ENCODE results near the gene C4orf54. TPM values are rescaled to one million over a fixed set of nuclear protein-coding genes. Genes with fewer than 3 reads are reported as not detected.

Gene C4orf54
- total RNA-seq, 4 donors from 2014 or later = under 0.01 to 3.6 (median 0.60) TPM

DNA sequence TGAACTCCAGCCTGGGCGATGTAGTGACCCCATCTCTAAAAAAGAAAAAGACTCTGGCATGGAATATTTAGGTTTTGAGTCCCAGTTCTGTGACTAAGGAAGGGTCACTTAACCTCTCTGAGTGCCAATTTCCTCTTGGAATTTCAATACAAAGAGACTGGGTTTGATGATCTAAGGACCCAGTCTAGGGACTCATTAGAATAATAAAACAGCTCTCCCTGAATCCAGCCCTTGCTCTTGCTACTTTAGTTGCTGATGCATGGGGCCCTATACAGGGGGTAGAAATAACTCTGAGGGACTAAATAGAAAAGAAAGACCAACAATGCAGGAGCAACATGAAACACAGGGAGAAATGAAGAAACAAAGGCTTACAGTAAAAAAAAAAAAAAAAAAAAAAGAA lies 12.6 kb downstream of the C4orf54 start:
- no peak overlapping the region for H3K27ac ChIP-seq

DNA sequence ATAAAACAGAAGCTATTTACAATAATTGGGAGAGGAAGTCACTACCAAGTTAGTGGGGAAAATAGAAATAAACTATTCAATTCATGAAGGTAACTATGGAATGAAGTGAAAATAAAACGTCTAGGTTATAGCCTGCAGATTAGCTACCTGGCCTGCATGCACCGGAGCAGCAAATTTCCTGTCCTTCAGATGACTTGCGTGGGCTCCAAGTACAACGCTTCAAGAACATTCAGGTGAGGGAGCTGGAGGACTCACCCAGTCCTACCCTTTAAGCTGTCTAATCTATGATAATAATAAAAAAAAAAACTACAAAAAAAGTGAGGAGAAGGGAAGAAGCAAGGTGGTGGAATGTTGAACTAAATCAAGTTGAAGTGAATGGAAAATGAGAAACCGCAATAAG lies 13.2 kb downstream of the C4orf54 start:
- no peak for ATAC-seq
- Histone ChIP-seq H3K4me1 (peaks cover 0 to 41% (median 5%) of the 10 kb centered on the region in 3 donors), H3K9me3 (no peaks in the 10 kb centered on the region), H3K27me3 (no peaks in the 10 kb centered on the region), H3K27ac (no peak overlapping the region), H3K36me3 (no peaks in the 10 kb centered on the region), H3K4me3 (no peak overlapping the region)
- TF ChIP-seq, protein P1, sequence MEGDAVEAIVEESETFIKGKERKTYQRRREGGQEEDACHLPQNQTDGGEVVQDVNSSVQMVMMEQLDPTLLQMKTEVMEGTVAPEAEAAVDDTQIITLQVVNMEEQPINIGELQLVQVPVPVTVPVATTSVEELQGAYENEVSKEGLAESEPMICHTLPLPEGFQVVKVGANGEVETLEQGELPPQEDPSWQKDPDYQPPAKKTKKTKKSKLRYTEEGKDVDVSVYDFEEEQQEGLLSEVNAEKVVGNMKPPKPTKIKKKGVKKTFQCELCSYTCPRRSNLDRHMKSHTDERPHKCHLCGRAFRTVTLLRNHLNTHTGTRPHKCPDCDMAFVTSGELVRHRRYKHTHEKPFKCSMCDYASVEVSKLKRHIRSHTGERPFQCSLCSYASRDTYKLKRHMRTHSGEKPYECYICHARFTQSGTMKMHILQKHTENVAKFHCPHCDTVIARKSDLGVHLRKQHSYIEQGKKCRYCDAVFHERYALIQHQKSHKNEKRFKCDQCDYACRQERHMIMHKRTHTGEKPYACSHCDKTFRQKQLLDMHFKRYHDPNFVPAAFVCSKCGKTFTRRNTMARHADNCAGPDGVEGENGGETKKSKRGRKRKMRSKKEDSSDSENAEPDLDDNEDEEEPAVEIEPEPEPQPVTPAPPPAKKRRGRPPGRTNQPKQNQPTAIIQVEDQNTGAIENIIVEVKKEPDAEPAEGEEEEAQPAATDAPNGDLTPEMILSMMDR (IDR thresholded peaks at IDR 0.05) = no peak
- TF ChIP-seq POLR2A (IDR thresholded peaks at IDR 0.05) = no peak
- TF ChIP-seq POLR2AphosphoS5 (IDR thresholded peaks at IDR 0.05) = no peak
- TF ChIP-seq EP300 (IDR thresholded peaks at IDR 0.05) = no peak
- WGBS, 2 donors (ENCODE audit: low coverage in 1 of 2) = 57% methylated on average over 4 of the region's 5 CpGs; no CpG with 5 or more reads in 1 of the 2 donors

More for the DNA sequence above, 12.6 kb downstream of the C4orf54 start:
- H3K9me3 ChIP-seq = no peaks in the 10 kb centered on the region
- no peaks in the 10 kb centered on the region for H3K27me3 ChIP-seq
- H3K4me1 ChIP-seq = peaks cover 0 to 41% (median 5%) of the 10 kb centered on the region in 3 donors
- ATAC-seq = no peak
- TF ChIP-seq POLR2A (IDR thresholded peaks at IDR 0.05) (no peak), POLR2AphosphoS5 (IDR thresholded peaks at IDR 0.05) (no peak), EP300 (IDR thresholded peaks at IDR 0.05) (no peak)
- TF ChIP-seq, protein P1 (IDR thresholded peaks at IDR 0.05) = no peak
- 79% methylated on average over 1 of the region's 1 CpG; no CpG with 5 or more reads in 1 of the 2 donors for WGBS, 2 donors (ENCODE audit: low coverage in 1 of 2)
- H3K36me3 ChIP-seq = no peaks in the 10 kb centered on the region
- H3K4me3 ChIP-seq = no peak overlapping the region

DNA sequence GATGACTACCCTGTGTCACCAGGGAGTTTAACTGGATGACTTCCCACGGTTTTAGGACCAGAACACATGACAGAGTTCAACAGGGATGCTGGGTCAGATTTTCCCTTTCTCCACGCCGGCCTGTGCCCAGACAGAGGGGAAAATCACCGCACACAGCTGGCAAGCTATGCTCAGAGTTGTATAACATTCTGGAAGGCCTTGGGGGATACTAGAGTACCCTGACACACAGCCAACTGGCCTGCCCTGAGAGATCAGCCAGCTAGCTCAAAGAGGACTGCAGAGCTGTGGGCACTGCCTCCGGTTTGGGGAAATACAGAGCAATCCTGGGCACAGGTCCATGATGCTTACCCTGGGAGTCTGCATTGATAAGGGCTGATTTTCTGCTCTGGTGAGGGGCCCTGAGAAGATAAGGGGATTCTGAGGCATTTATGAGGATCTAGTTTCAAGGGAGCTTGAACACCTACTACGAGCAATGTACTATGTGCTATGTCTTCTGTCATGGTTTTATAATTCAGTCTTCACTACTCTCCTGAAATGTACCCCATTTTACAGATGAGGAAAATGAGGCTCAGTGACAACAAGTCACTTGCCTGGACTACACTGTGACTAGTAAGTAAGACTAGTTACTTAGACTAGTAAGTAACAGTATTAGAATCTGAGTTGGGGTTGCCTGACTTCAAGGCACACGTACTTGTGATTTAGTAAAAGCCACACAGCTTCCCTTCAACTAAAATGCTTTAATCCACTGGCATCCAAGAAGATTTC lies 14.7 kb downstream of the C4orf54 start:
- Histone ChIP-seq H3K36me3 (no peaks in the 10 kb centered on the region), H3K4me1 (peaks cover 0 to 41% (median 5%) of the 10 kb centered on the region in 3 donors), H3K4me3 (no peak overlapping the region), H3K27ac (peak overlapping the region; percentile 55 to 67 (median 63)), H3K27me3 (no peaks in the 10 kb centered on the region), H3K9me3 (no peaks in the 10 kb centered on the region)
- ATAC-seq = peak; percentile 55
- TF ChIP-seq, protein P1 (IDR thresholded peaks at IDR 0.05) = no peak
- TF ChIP-seq EP300 (IDR thresholded peaks at IDR 0.05) = no peak
- TF ChIP-seq POLR2A (IDR thresholded peaks at IDR 0.05) = no peak
- TF ChIP-seq POLR2AphosphoS5 (IDR thresholded peaks at IDR 0.05) = no peak
- WGBS, 2 donors (ENCODE audit: low coverage in 1 of 2) = 20 to 67% methylated on average over 2 to 6 of the region's 7 CpGs

DNA sequence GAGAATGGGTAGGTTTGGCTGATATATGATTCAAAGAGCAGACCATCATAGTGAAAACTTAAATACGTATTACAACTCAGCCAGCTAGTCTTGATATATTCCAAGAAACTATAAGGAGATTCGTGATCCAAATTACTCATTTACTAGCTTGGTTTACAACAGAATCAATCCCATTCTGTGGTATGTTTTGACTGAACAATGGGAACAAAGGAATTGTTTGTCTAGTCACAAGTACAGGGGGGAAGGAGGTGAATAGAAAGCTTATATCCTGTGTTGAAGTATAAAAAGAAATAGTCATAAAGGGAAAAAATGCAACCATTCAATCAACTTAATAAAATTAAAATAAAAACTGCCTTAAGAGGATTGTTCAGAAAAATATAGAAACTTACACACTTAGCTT lies 17.0 kb downstream of the C4orf54 start:
- no peak for ATAC-seq
- H3K27ac ChIP-seq = no peak overlapping the region

More for the DNA sequence above, 17.0 kb downstream of the C4orf54 start:
- no peak overlapping the region for H3K4me3 ChIP-seq
- no peaks in the 10 kb centered on the region for H3K36me3 ChIP-seq
- no peaks in the 10 kb centered on the region for H3K27me3 ChIP-seq
- no peaks in the 10 kb centered on the region for H3K9me3 ChIP-seq
- peaks cover 0 to 38% (median 0%) of the 10 kb centered on the region in 3 donors for H3K4me1 ChIP-seq
- WGBS, 2 donors (ENCODE audit: low coverage in 1 of 2) = 60 to 93% methylated on average over 2 of the region's 2 CpGs
- TF ChIP-seq, protein P1 (IDR thresholded peaks at IDR 0.05) = no peak
- TF ChIP-seq POLR2A (IDR thresholded peaks at IDR 0.05) (no peak), EP300 (IDR thresholded peaks at IDR 0.05) (no peak), POLR2AphosphoS5 (IDR thresholded peaks at IDR 0.05) (no peak)
